H1 (cell line): Measurements from ENCODE around the gene CYYR1. TPM values are rescaled to one million over a fixed set of nuclear protein-coding genes. Genes with fewer than 3 reads are reported as not detected.

Experiments used
- CTBP2 ChIP-seq: IDR thresholded peaks from 2 replicates; pipeline ENCODE4 v1.7.0; 2011; ENCODE audit warnings: borderline replicate concordance, mild to moderate bottlenecking, moderate library complexity, mixed read lengths, low read length; ENCODE audit not compliant: insufficient read depth, insufficient read length
- E2F6 ChIP-seq: IDR thresholded peaks from 2 replicates; pipeline ENCODE4 v1.6.1; 2012; ENCODE audit warnings: inconsistent platforms
- EZH2 ChIP-seq: fragments of 200-600 bp; sonication (generic); IDR thresholded peaks from 2 replicates; pipeline ENCODE4 v1.7.1; 2012; ENCODE audit warnings: low read depth, mild to moderate bottlenecking, moderate library complexity, low read length, inconsistent platforms; ENCODE audit not compliant: severe bottlenecking
- POLR2A ChIP-seq, 2 experiments: IDR thresholded peaks; 1 replicate in 1 of 2; 2 replicates in 1 of 2; pipeline ENCODE4 v1.6.1; 2011; ENCODE audit warnings: low read depth in 2 of 2, low read length in 2 of 2, mild to moderate bottlenecking in 2 of 2; ENCODE audit errors: control extremely low read depth in 1 of 2
- POLR2AphosphoS5 ChIP-seq: IDR thresholded peaks from 2 replicates; pipeline ENCODE4 v1.6.1; 2011; ENCODE audit warnings: low read depth, low read length
- polyA plus RNA-seq, 7 experiments: library from polyadenylated mRNA; depleted of rRNA in 3 of 7; stranded (reverse) in 5 of 7; unstranded in 2 of 7; fragments of >200 nt in 5 of 7; fragments of 200-250 nt in 2 of 7; gene quantifications; 1 replicate in 5 of 7; 2 replicates in 1 of 7; 4 replicates in 1 of 7; pipeline versions ENCODE4 v1.2.1 to v1.2.3, GENCODE V29; 2011 to 2013; ENCODE audit warnings: missing spikeins in 2 of 7, mixed read lengths in 2 of 7
- total RNA-seq: library from RNA; stranded (reverse); fragmentation: NEBNext Ultra II Directional; extraction: Animal tissue kit (Norgen Biotek cat#: 25700); gene quantifications from 2 replicates; pipeline ENCODE4 v1.2.1, GENCODE V29; 2021

CYYR1 gene
- total and polyA plus RNA-seq, 2 of the 8 experiments (the other 6 are each of a cell fraction or from before 2014, with no cell fraction given) = 12.2 to 37.9 TPM

GRCh38 chr21:26583769-26584168 is 10.7 kb upstream of the CYYR1 start (continued):
- TF ChIP-seq E2F6 = no peak
- TF ChIP-seq POLR2AphosphoS5 = no peak
- no peak for TF ChIP-seq POLR2A (IDR thresholded peaks at IDR 0.05; ENCODE audit: control extremely low read depth in 1 of 2, low read depth in 2 of 2, low read length in 2 of 2)
- TF ChIP-seq CTBP2 = no peak
- no peak for TF ChIP-seq EZH2
- TF ChIP-seq, all 59 proteins: peak for 0
